CD14-positive monocyte (primary cell): ENCODE data around the gene PIGZ. TPM values are rescaled to one million over a fixed set of nuclear protein-coding genes. Genes with fewer than 3 reads are reported as not detected.

Experiments
- DNase-seq, 3 donors: peaks; one replicate each; pipeline ENCODE4 v3.0.0-alpha.2; 2011 to 2022
- H2AFZ ChIP-seq: 2 replicates; pipeline ENCODE4 v1.6.0; 2012; ENCODE audit warnings: mild to moderate bottlenecking, low read depth, low read length, inconsistent platforms; ENCODE audit not compliant: insufficient read depth, poor library complexity, severe bottlenecking
- H3K27ac ChIP-seq, 2 donors: 1 replicate in 1 of 2; 2 replicates in 1 of 2; pipeline ENCODE4 v1.5.1; 2012 to 2013; ENCODE audit warnings: low read length in 2 of 2, control low read depth in 1 of 2, inconsistent platforms in 1 of 2, low read depth in 1 of 2, mild to moderate bottlenecking in 1 of 2
- H3K27me3 ChIP-seq, 2 donors: one replicate each; pipeline versions ENCODE4 v1.6.0 to v1.6.1; 2011 to 2013; ENCODE audit warnings: low read length in 2 of 2; ENCODE audit not compliant: control insufficient read depth in 2 of 2, insufficient read depth in 2 of 2
- H3K36me3 ChIP-seq, 2 donors: replicated peaks in 1 of 2; 1 replicate in 1 of 2; 2 replicates in 1 of 2; pipeline versions ENCODE4 v1.5.1 to v1.6.1; 2012 to 2013; ENCODE audit warnings: low read length in 2 of 2, control low read depth in 1 of 2, inconsistent platforms in 1 of 2, mild to moderate bottlenecking in 1 of 2; ENCODE audit not compliant: insufficient read depth in 2 of 2, control insufficient read depth in 1 of 2
- H3K4me1 ChIP-seq, 2 donors: 1 replicate in 1 of 2; 2 replicates in 1 of 2; pipeline versions ENCODE4 v1.5.1 to v1.6.1; 2012 to 2013; ENCODE audit warnings: low read length in 2 of 2, control low read depth in 1 of 2, inconsistent platforms in 1 of 2, mild to moderate bottlenecking in 1 of 2, moderate library complexity in 1 of 2; ENCODE audit not compliant: insufficient read depth in 2 of 2, control insufficient read depth in 1 of 2
- H3K4me2 ChIP-seq: replicated peaks from 2 replicates; pipeline ENCODE3; 2012; ENCODE audit warnings: low read length, moderate library complexity, mild to moderate bottlenecking; ENCODE audit not compliant: poor library complexity, severe bottlenecking; ENCODE audit errors: extremely low read depth
- H3K4me3 ChIP-seq, 3 experiments: fragments of 200-600 bp in 1 of 3; sonication (generic) in 1 of 3; replicated peaks in 1 of 3; 1 replicate in 2 of 3; 2 replicates in 1 of 3; pipeline ENCODE4 v1.5.1; 2011 to 2013; ENCODE audit warnings: low read length in 3 of 3, mild to moderate bottlenecking in 3 of 3, control low read depth in 2 of 3, low read depth in 2 of 3, inconsistent platforms in 1 of 3, moderate library complexity in 1 of 3
- H3K79me2 ChIP-seq: 2 replicates; pipeline ENCODE4 v1.6.0; 2012; ENCODE audit warnings: mild to moderate bottlenecking, control low read depth, inconsistent platforms, low read length, moderate library complexity; ENCODE audit not compliant: insufficient read depth
- H3K9ac ChIP-seq: 2 replicates; pipeline ENCODE4 v1.6.0; 2017; ENCODE audit warnings: low read length, mild to moderate bottlenecking; ENCODE audit not compliant: insufficient read depth, poor library complexity, severe bottlenecking
- H3K9me3 ChIP-seq, 2 donors: replicated peaks in 1 of 2; 1 replicate in 1 of 2; 2 replicates in 1 of 2; pipeline versions ENCODE4 v1.5.1 to v1.6.1; 2012 to 2013; ENCODE audit warnings: low read length in 2 of 2, control low read depth in 1 of 2; ENCODE audit not compliant: control insufficient read depth in 1 of 2, insufficient read depth in 1 of 2
- H4K20me1 ChIP-seq: 2 replicates; pipeline ENCODE4 v1.6.0; 2012; ENCODE audit warnings: mild to moderate bottlenecking, low read length, control low read depth, moderate library complexity; ENCODE audit not compliant: insufficient read depth
- H3K27ac Mint-ChIP-seq, 7 donors: one replicate each; pipeline ENCODE4 v1.8.0; 2020; ENCODE audit warnings: mild to moderate bottlenecking in 7 of 7, mixed read lengths in 7 of 7, moderate library complexity in 6 of 7, inconsistent platforms in 2 of 7
- H3K27me3 Mint-ChIP-seq, 3 donors: one replicate each; pipeline ENCODE4 v1.8.0; 2021 to 2022; ENCODE audit warnings: low read depth in 3 of 3, mild to moderate bottlenecking in 3 of 3, mixed read lengths in 3 of 3, moderate library complexity in 3 of 3, inconsistent platforms in 1 of 3
- H3K36me3 Mint-ChIP-seq, 2 donors: one replicate each; pipeline ENCODE4 v1.8.0; 2020; ENCODE audit warnings: mixed read lengths in 2 of 2, inconsistent platforms in 1 of 2, mild to moderate bottlenecking in 1 of 2
- H3K4me1 Mint-ChIP-seq: one replicate; pipeline ENCODE4 v1.8.0; 2020; ENCODE audit warnings: mild to moderate bottlenecking, mixed read lengths
- H3K4me3 Mint-ChIP-seq, 2 donors: one replicate each; pipeline ENCODE4 v1.8.0; 2020; ENCODE audit warnings: mild to moderate bottlenecking in 2 of 2, mixed read lengths in 2 of 2, moderate library complexity in 1 of 2
- H3K9me3 Mint-ChIP-seq, 7 donors: one replicate each; pipeline ENCODE4 v1.8.0; 2020 to 2022; ENCODE audit warnings: mixed read lengths in 7 of 7, mild to moderate bottlenecking in 6 of 7, moderate library complexity in 6 of 7, inconsistent platforms in 2 of 7
- CTCF ChIP-seq: fragments of 200-600 bp; IDR thresholded peaks from one replicate; pipeline ENCODE4 v1.8.0; 2022; ENCODE audit warnings: antibody characterized with exemption, mild to moderate bottlenecking
- WGBS: methylation state at CpG from one replicate; pipeline ENCODE4 v1.1.5; 2013; ENCODE audit warnings: missing lambda C conversion rate; ENCODE audit not compliant: insufficient coverage; 5-methylcytosine and 5-hydroxymethylcytosine counted together
- intact Hi-C, 2 donors: fragments of 100-400 bp; cut with micrococcal nuclease; formaldehyde crosslinking; loops; one replicate each; pipeline versions ENCODE4 v1.15.0 to v1.15.1; 2023
- polyA plus RNA-seq, 3 donors: library from polyadenylated mRNA; depleted of rRNA in 1 of 3; unstranded in 2 of 3; stranded (reverse) in 1 of 3; fragments of 300-500 nt in 2 of 3; fragments of >200 nt in 1 of 3; fragmentation: Illumina TruSeq in 2 of 3; gene quantifications; 1 replicate in 2 of 3; 2 replicates in 1 of 3; pipeline ENCODE4 v1.2.3, GENCODE V29; 2012 to 2021

PIGZ gene
- polyA plus RNA-seq, 3 donors = 1.6 to 3.8 (median 1.9) TPM

DNA sequence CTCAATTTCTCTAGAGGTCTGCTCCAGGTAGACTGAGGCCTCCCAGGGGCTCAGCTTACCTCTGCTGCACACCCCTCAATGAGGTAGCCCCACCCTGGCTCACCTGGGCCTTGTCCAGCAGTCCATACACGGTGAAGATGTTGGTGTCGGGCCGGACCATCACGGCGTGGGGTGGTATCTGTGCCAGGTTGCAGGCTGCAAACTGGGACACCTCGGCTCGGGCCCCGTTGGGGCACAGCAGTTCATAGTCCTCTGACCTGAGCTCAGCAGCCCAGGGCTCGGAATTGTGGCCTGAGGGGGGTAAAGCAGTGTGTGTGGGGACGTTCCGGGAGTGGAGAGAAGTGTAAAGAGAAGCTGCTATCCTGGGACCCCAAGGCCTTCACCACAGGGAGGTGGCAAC is 37.8 kb upstream of the PIGZ start:
- no peak overlapping the region for H3K27ac ChIP-seq
- H2AFZ ChIP-seq = no peak overlapping the region
- no peak overlapping the region for H3K4me3 Mint-ChIP-seq
- 97% methylated on average over 10 of the region's 11 CpGs for WGBS
- peaks cover 0 to 4% of the 10 kb centered on the region in 2 donors for H3K36me3 Mint-ChIP-seq
- intact Hi-C loops = loop anchor here in 1 of 2 donors (5.0 kb wide), 1 partner anchor 51 kb away; no protein-coding TSS in a partner anchor
- H3K4me1 Mint-ChIP-seq = peaks cover 10% of the 10 kb centered on the region
- H3K4me2 ChIP-seq = no peak overlapping the region
- TF ChIP-seq CTCF = no peak
- DNase-seq = no peak
- no peak overlapping the region for H3K4me3 ChIP-seq
- H3K9ac ChIP-seq = no peak overlapping the region
- no peaks in the 10 kb centered on the region for H3K9me3 ChIP-seq
- no peaks in the 10 kb centered on the region for H4K20me1 ChIP-seq
- no peaks in the 10 kb centered on the region for H3K36me3 ChIP-seq
- no peaks in the 10 kb centered on the region for H3K9me3 Mint-ChIP-seq
- peaks cover 7 to 14% (median 12%) of the 10 kb centered on the region in 3 donors for H3K27me3 Mint-ChIP-seq
- peaks cover 12 to 21% of the 10 kb centered on the region in 2 donors for H3K4me1 ChIP-seq
- no peaks in the 10 kb centered on the region for H3K79me2 ChIP-seq
- H3K27me3 ChIP-seq = peaks cover 0 to 12% of the 10 kb centered on the region in 2 donors
- peak overlapping the region in 1 of 7 donors; percentile 57 for H3K27ac Mint-ChIP-seq

DNA sequence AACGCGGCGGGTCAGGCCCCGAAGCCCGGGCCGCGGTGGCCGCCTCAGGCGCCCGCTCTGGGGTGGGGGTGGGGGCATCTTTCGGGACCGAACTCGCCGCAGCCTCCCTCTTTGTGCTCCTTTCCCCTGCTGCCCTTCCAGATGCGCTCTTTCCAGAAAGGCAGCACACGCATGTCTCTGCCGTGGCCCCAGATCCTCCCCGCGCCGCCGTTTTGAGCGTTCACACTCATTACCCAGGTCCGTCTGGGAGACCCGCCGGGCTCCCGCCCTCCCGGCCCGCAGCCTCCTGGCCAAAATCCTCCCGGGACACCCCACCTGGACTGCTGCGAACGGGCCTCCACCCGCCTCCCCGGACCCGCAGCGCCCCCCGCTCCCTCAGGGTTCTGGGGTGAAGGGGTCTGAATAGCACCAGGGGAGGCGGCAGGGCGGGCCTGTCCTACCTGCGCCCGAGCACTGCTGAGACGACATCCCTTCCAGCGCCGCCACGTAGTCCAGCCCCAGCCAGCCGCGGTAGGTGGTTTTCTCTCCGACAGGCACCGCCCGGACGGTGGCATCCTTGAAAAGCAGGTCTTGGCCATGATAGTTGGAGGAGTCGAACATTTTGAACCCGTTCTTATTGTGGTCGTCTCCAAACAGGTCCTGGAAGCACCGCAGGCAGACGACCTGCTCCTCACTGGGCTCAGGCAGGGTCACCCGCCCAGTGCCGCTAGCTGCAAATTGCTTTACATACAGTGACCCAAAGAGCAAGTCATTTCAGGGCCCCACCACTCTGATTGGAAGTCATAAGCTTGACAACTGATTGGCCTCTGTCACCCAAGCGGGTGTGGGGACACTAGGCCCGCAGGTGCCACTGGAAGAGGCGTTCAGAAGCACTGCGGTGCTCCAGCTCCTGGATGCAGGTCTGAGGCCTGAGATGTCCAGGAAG is 35.1 kb upstream of the PIGZ start:
- Histone ChIP-seq H3K27me3 (peaks cover 0 to 12% of the 10 kb centered on the region in 2 donors), H3K9ac (peak overlapping the region; percentile 68), H3K27ac (no peak overlapping the region), H4K20me1 (no peaks in the 10 kb centered on the region), H3K79me2 (no peaks in the 10 kb centered on the region), H3K4me1 (peaks cover 12 to 21% of the 10 kb centered on the region in 2 donors), H3K36me3 (no peaks in the 10 kb centered on the region), H2AFZ (peak overlapping the region; percentile 97), H3K4me2 (peak overlapping the region; percentile 88), H3K9me3 (no peaks in the 10 kb centered on the region), H3K4me3 (peak overlapping the region; percentile 38 to 78 (median 43))
- 33% methylated on average over 38 of the region's 61 CpGs for WGBS
- peaks cover 10 to 15% (median 12%) of the 10 kb centered on the region in 3 donors for H3K27me3 Mint-ChIP-seq
- peaks cover 12% of the 10 kb centered on the region for H3K4me1 Mint-ChIP-seq
- peak overlapping the region; percentile 86 to 88 for H3K4me3 Mint-ChIP-seq
- peaks cover 0 to 4% of the 10 kb centered on the region in 2 donors for H3K36me3 Mint-ChIP-seq
- no peak for DNase-seq
- no peak for TF ChIP-seq CTCF
- H3K27ac Mint-ChIP-seq = peak overlapping the region in 5 of 7 donors; percentile 25 to 80 (median 66)
- intact Hi-C loops = loop anchor here (2.0 kb wide), 1 partner anchor 183 kb away; no protein-coding TSS in a partner anchor
- peaks cover 0 to 6% (median 0%) of the 10 kb centered on the region in 7 donors for H3K9me3 Mint-ChIP-seq
